CD4-positive, alpha-beta T cell treated with Interleukin-6 for 4 hours (primary cell): Measurements from ENCODE around the gene MOSPD2.
A peak's percentile ranks its signal among the peaks of the same experiment; 100 is the strongest.

Source experiments
- DNase-seq: peaks from one replicate; pipeline ENCODE4 v3.0.0-alpha.2; 2020; ENCODE audit warnings: mixed read lengths

MOSPD2 gene

GRCh38 chrX:14872851-14873675, at the start of gene MOSPD2, which contains the start of gene FANCB:
MOSPD2 (plus strand) TSS chrX:14873421; CDS start chrX:14873529, 108 bp downstream.
FANCB (minus strand) TSS chrX:14873069; CDS start chrX:14865510, 7,559 bp downstream.
- peak; percentile 95 for DNase-seq

DNA sequence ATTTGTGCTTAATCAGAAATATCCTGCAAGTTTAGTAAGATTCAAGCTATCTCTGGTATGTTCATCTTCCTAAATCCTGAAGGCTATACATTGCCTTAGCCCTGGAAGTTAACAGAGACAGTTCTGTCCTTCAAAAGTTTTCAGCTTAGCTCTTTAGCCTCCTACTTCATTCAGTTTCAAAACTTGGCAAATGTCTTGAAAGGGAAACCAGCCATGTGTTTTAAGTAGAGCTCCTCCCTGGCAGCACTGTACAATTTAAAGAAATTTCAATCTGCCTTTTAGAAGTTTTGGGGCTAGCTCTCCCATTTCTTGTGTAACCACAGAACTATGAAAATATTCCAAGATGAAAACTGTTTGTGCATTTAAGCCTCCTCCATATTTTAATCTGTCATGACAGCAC, 47.4 kb upstream of the MOSPD2 start:
- no peak for DNase-seq

DNA sequence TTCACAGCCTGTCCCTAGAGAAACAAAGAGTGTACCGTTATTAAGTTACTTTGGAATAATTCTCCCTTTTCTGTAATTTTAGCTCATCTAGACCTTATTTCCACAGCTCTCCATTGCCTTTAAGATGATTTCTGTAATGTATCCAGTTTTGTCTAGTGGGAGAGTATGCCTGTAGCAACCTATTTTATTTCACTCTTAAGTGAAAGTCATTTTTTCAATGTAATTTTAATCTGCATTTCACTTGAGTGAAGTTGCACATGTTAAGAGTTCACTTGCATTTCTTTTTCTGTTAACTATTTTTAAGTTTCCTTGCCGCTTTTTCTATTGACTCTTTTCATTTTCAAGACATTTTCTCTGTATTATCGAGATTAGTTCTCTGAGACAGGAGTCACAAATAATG, 46.9 kb upstream of the MOSPD2 start:
- DNase-seq = no peak

DNA sequence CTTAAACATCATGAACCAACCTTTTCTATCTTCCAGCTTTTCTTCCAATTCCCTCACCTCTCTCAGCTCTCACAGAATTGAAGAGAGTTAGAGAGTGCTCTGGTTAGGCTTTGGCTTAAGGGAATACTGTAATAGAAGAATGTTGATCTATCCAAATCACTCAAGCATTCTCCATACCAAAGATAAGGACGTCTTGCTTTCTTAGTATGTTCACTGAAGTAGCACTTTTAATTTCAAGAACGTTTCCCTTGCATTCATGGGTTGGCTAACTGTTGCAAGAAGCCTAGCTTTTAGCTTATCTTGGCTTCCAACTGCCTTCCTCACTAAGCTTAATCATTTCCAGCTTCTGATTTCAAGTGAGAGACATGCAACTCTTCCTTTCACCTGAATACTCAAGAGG, 43.6 kb upstream of the MOSPD2 start:
- no peak for DNase-seq

GRCh38 chrX:14832151-14832550, 41.1 kb upstream of the MOSPD2 start:
- DNase-seq = no peak

DNA sequence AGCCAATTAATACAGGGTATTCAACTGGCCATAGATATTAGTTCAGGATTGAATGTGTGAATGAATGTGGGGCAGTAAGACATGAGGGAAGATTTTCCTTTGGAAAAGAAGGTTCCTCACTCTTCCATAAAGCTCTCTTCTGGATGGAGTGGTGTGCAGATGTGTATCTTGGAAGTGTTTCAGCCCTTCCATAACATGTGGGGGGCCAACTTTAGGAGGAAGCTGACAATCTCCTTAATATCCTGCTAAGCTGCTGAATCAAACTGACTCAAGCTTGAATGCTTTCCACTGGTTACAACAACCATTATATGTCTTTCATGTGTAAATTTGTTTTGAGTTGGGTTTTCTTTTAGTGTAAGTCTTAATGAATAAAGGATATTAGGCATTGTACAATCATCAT, 40.6 kb upstream of the MOSPD2 start:
- DNase-seq = no peak

GRCh38 chrX:14837155-14837554, 36.1 kb upstream of the MOSPD2 start:
- DNase-seq = no peak

DNA sequence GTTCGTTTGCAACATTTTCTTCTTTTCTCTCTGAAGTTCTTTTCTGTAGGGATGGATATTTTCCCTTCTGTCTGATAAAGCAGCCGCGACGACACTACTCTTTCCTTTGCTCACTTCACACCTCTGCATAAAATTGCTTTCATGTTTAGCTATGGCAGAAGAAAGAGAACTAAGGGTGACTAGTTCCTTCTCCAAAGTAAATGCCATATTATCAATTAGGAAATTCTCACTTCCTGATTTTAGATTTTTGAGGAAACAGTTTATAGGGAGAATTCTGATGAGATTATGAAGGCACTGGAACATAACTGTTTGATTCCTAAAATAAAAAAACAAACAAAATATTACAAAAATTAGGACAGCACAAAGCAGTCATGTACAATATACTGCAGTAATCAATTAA, 29.6 kb upstream of the MOSPD2 start:
- no peak for DNase-seq

- DNase-seq = no peak
These were observed 21.7 kb upstream of the MOSPD2 start for GRCh38 chrX:14851526-14851925.

DNA sequence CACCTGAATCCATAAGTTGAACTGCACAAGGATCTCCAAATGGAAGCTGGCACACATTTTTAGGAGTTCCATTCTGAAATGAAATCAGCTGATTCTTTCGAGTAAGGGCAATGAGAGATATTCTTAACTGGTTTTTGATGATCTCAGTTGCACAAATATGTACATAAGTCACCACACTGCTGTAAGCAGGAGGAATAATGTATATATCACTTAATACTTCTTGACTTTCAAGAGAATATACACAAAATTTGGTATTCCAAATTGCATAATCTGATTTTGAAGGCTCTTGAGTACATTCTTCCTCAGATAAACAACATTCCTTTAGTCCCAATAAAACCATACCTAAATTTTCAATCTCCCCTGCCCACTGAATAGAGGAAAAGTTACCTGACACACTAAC, 8.6 kb upstream of the MOSPD2 start:
- DNase-seq = no peak

- no peak for DNase-seq
These were observed 8.0 kb upstream of the MOSPD2 start for GRCh38 chrX:14865201-14865600.

DNA sequence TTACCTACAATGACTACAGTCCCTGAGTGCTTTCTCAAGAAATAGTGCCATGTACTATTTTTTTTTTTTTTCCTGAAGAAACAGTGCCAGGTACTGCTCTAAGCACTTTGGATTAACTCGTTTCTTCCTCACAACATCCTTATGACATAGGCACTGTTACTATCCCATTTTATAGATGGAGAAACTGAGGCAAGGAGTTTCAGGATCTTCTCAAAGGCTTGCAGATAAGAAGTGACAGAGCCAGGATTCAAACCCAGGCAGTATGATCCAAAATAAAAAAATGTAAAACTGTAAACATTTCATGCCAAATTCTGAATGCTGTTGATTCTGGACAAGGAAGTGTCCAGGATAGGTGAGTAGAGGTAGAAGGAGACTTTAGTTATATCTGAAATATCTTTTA, 1.5 kb upstream of the MOSPD2 start:
- no peak for DNase-seq

GRCh38 chrX:14872355-14872754, 866 bp upstream of the MOSPD2 start:
- DNase-seq = no peak

- no peak for DNase-seq
These were observed 442 bp downstream of the MOSPD2 start for GRCh38 chrX:14873676-14874049.

DNA sequence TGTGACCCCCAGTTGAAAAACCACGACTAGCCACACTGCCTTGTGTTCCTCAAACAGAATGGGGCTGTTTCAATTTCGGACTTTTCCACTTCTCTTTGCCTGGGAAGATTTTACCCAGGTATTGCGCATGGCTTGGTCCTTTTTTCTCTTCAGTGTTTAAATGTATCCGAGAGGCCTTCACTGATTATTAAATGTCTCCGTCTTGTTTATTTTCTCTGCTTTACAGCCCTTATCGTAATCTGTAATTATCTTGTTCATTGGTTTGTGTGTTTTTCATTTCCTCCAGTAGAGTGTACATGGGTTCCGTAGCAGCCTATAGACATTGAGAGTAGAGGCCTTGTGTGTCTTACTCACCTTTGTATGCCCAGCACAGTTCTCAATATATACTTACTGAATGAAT, 2.4 kb downstream of the MOSPD2 start:
- DNase-seq = no peak

GRCh38 chrX:14883826-14884225, 10.6 kb downstream of the MOSPD2 start:
- no peak for DNase-seq

GRCh38 chrX:14884714-14885113, 11.5 kb downstream of the MOSPD2 start:
- DNase-seq = no peak

- no peak for DNase-seq
These were observed 13.0 kb downstream of the MOSPD2 start for GRCh38 chrX:14886252-14886651.

- no peak for DNase-seq
These were observed 23.1 kb downstream of the MOSPD2 start for GRCh38 chrX:14896273-14896672.

GRCh38 chrX:14897042-14897441, 23.8 kb downstream of the MOSPD2 start:
- DNase-seq = no peak

- no peak for DNase-seq
These were observed 26.4 kb downstream of the MOSPD2 start for GRCh38 chrX:14899607-14900006.

DNA sequence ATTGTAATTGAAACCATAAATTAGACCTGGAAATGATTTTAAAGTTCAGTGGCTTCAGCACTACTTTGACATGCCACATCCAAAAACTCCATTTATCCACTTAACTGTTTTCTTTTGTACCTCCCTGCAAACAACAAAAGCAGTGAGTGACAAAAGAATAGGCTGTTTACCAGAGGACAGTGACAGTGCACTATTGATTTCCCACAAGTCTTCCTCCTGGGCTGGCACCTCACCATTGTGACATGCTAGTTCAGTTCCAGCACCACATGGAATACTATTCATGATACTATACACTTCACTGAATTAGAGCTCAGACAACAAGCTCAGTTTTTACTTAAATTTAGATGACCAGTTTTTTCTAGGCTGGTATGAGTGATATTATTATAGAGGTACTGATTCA, 29.3 kb downstream of the MOSPD2 start:
- DNase-seq = no peak

DNA sequence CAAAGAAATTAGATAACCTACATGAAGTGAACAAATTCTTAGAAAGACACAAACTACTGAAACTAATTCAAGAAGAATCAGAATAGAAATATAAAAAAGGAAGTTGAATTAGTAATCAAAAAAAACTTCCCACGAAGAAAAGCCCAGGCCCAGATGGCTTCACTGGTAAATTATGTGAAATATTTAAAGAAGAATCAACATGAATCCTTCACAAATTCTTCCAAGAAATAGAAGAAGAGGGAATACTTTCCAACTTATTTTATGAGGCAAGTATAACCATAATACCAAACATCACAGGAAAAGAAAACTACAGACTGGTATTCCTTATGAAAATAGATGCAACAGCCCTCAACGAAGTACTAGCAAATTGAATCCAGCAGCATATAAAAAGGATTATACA, 30.7 kb downstream of the MOSPD2 start:
- no peak for DNase-seq

- no peak for DNase-seq
These were observed 40.0 kb downstream of the MOSPD2 start for GRCh38 chrX:14913241-14913640.

- no peak for DNase-seq
These were observed 42.4 kb downstream of the MOSPD2 start for GRCh38 chrX:14915596-14915995.
